A673 (cell line): Measurements from ENCODE around the gene KIF5A.

ENCODE experiments used
- CTCF ChIP-seq: fragments of 300-800, 200-600 bp; sonication (generic); conservative IDR thresholded peaks from 2 replicates; pipeline ENCODE4 v1.5.1; 2017; ENCODE audit warnings: low read depth, mild to moderate bottlenecking, antibody characterized with exemption, low read length, moderate library complexity, mixed read lengths
- EZH2 ChIP-seq: fragments of 200-600 bp; sonication (generic); IDR thresholded peaks from 2 replicates; pipeline ENCODE4 v1.6.1; 2017; ENCODE audit warnings: borderline replicate concordance, low read depth, mild to moderate bottlenecking, mixed read lengths, antibody characterized with exemption, low read length; ENCODE audit not compliant: poor library complexity, severe bottlenecking

- TF ChIP-seq CTCF, result no peak
- TF ChIP-seq EZH2, result no peak
These were observed 14.4 kb downstream of the KIF5A start for GRCh38 chr12:57564178-57564740.
